Endothelial cell of umbilical vein (primary cell): ENCODE measurements around the gene MESP1.

Source experiments
- CTCF ChIP-seq, 2 donors: IDR thresholded peaks; 1 replicate in 1 of 2; 2 replicates in 1 of 2; pipeline ENCODE4 v1.5.1; 2011; ENCODE audit warnings: low read length in 2 of 2, mild to moderate bottlenecking in 2 of 2, moderate library complexity in 2 of 2, control low read depth in 1 of 2, inconsistent platforms in 1 of 2, low read depth in 1 of 2; ENCODE audit not compliant: insufficient read depth in 1 of 2; ENCODE audit errors: extremely low read depth in 1 of 2
- EZH2 ChIP-seq: IDR thresholded peaks from 2 replicates; pipeline ENCODE4 v1.6.1; 2012; ENCODE audit warnings: borderline replicate concordance, low read depth, mild to moderate bottlenecking, moderate library complexity, low read length, inconsistent platforms; ENCODE audit not compliant: severe bottlenecking
- JUN ChIP-seq: IDR thresholded peaks from 2 replicates; pipeline ENCODE4 v1.6.1; 2011; ENCODE audit warnings: borderline replicate concordance, low read depth; ENCODE audit not compliant: insufficient read length, insufficient read depth
- POLR2A ChIP-seq: IDR thresholded peaks from 2 replicates; pipeline ENCODE4 v1.6.1; 2012; ENCODE audit warnings: low read depth, mild to moderate bottlenecking, control low read depth, low read length
- POLR2AphosphoS5 ChIP-seq: IDR thresholded peaks from 2 replicates; pipeline ENCODE4 v1.6.1; 2012; ENCODE audit warnings: low read depth, mild to moderate bottlenecking, control low read depth, low read length, moderate library complexity; ENCODE audit not compliant: insufficient read depth

GRCh38 chr15:89724621-89725020, 26.4 kb downstream of the MESP1 start:
- TF ChIP-seq POLR2A (no peak), POLR2AphosphoS5 (no peak), CTCF (IDR thresholded peaks at IDR 0.05; ENCODE audit: extremely low read depth in 1 of 2, insufficient read depth in 1 of 2, low read depth in 1 of 2, low read length in 2 of 2) (no peak), JUN (no peak), EZH2 (no peak)
